Measurements from ENCODE around the gene TMEM163. TPM values are rescaled to one million over a fixed set of nuclear protein-coding genes. Genes with fewer than 3 reads are reported as not detected.
"Not testable (repeated sequence)": the region's sequence is repeated elsewhere in the genome, so short reads cannot be mapped to it uniquely, and the experiment has no call there.

Gene TMEM163
- total RNA-seq, 1 experiment from 2014 or later: 0.94 TPM

DNA sequence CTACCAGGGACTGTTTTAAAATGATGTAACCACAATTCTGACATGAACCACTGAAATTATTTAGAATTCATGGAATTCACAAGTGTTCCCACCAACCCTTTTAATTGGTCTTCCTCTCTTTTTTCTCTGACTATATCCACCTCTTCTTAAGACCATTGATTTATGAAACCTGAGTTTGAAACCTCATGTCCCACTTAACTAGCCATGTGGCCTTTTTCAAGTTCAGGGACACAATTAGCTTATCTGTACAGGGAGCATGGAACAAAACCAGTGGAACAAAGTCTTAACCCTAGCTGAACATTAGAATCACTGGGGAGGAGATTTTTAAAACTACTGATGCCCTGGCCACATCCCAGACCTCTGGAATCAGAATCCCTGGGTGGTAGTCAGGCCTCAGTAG lies 41.6 kb upstream of the TMEM163 start:
- ATAC-seq (no peak), DNase-seq (ENCODE audit: low spot score) (no peak)
- H3K27me3 Mint-ChIP-seq (ENCODE audit: low read depth): peaks cover 5% of the 10 kb centered on the region; the same call in 1 of the 2 replicates
- H3K9me3 Mint-ChIP-seq: peaks cover 18% of the 10 kb centered on the region
- no peak overlapping the region for H3K27ac Mint-ChIP-seq
- H3K4me1 Mint-ChIP-seq: no peaks in the 10 kb centered on the region
- ChIA-PET CTCF (no interaction called here), POLR2A (no interaction called here)
- H3K36me3 Mint-ChIP-seq: no peaks in the 10 kb centered on the region
- TF ChIP-seq ATF1 (CRISPR knock-in tag; IDR thresholded peaks at IDR 0.05): no peak
- TF ChIP-seq KAT7 (CRISPR knock-in tag; IDR thresholded peaks at IDR 0.05; ENCODE audit: borderline replicate concordance): no peak
- no peak for TF ChIP-seq FOXK1 (CRISPR knock-in tag; IDR thresholded peaks at IDR 0.05)
- no peak for TF ChIP-seq ZBTB21 (CRISPR knock-in tag; IDR thresholded peaks at IDR 0.05; ENCODE audit: borderline replicate concordance)
- no peak for TF ChIP-seq ZNF138 (CRISPR knock-in tag; conservative IDR thresholded peaks at IDR 0.05)
- TF ChIP-seq PREB (CRISPR knock-in tag; IDR thresholded peaks at IDR 0.05; ENCODE audit: borderline replicate concordance): no peak
- H3K4me3 Mint-ChIP-seq: no peak overlapping the region

DNA sequence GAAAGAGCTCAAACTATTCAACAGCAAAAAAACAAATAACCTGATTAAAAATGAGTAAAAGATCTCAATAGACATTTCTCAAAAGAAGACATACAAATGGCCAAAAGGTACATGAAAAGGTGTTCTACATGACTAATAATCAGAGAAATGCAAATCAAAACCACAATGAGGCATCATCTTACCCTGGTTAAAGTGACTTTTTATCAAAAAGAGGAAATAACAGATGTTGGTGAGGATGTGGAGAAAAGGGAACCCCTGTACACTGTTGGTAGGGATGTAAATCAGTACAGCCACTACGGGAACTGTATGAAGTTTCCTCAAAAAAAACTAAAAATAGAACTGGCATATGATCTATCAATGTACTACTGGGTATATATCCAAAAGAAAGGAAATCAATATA lies 39.8 kb upstream of the TMEM163 start:
- TF ChIP-seq NR3C1 (CRISPR knock-in tag; conservative IDR thresholded peaks at IDR 0.05; ENCODE audit: low read depth): no peak
- no peak for TF ChIP-seq GABPB1 (CRISPR knock-in tag; IDR thresholded peaks at IDR 0.05)
- TF ChIP-seq ELF4 (CRISPR knock-in tag; IDR thresholded peaks at IDR 0.05; ENCODE audit: low read depth): no peak
- no peak for TF ChIP-seq ZNF671 (CRISPR knock-in tag; IDR thresholded peaks at IDR 0.05)
- no peak for TF ChIP-seq IRF1 (CRISPR knock-in tag; IDR thresholded peaks at IDR 0.05)
- TF ChIP-seq FOXP4 (CRISPR knock-in tag; IDR thresholded peaks at IDR 0.05): no peak
- no peak for TF ChIP-seq KAT7 (CRISPR knock-in tag; IDR thresholded peaks at IDR 0.05; ENCODE audit: borderline replicate concordance)
- no peak for TF ChIP-seq NFATC4 (CRISPR knock-in tag; IDR thresholded peaks at IDR 0.05)
- TF ChIP-seq, protein P1, sequence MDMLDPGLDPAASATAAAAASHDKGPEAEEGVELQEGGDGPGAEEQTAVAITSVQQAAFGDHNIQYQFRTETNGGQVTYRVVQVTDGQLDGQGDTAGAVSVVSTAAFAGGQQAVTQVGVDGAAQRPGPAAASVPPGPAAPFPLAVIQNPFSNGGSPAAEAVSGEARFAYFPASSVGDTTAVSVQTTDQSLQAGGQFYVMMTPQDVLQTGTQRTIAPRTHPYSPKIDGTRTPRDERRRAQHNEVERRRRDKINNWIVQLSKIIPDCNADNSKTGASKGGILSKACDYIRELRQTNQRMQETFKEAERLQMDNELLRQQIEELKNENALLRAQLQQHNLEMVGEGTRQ (CRISPR knock-in tag; IDR thresholded peaks at IDR 0.05): no peak
- no peak for TF ChIP-seq TCF7 (CRISPR knock-in tag; IDR thresholded peaks at IDR 0.05; ENCODE audit: low read depth)
- TF ChIP-seq, protein P2, sequence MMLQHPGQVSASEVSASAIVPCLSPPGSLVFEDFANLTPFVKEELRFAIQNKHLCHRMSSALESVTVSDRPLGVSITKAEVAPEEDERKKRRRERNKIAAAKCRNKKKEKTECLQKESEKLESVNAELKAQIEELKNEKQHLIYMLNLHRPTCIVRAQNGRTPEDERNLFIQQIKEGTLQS (CRISPR knock-in tag; conservative IDR thresholded peaks at IDR 0.05): no peak
- TF ChIP-seq TEAD4 (CRISPR knock-in tag; IDR thresholded peaks at IDR 0.05): no peak
- no peak for TF ChIP-seq SP1 (CRISPR knock-in tag; conservative IDR thresholded peaks at IDR 0.05)
- no peak for TF ChIP-seq ZNF423 (CRISPR knock-in tag; IDR thresholded peaks at IDR 0.05)
- TF ChIP-seq TP53 (CRISPR knock-in tag; IDR thresholded peaks at IDR 0.05): no peak
- TF ChIP-seq FOXJ3 (CRISPR knock-in tag; IDR thresholded peaks at IDR 0.05; ENCODE audit: borderline replicate concordance): no peak
- peaks cover 4% of the 10 kb centered on the region; the same call in 1 of the 2 replicates for H3K27me3 Mint-ChIP-seq (ENCODE audit: low read depth)
- no peak overlapping the region for H3K27ac Mint-ChIP-seq
- ChIA-PET CTCF (interaction anchor here (1.2 kb wide), 1 partner anchor 298 kb away, joined by 3 read pairs; no protein-coding TSS in a partner anchor), POLR2A (no interaction called here)
- H3K4me3 Mint-ChIP-seq: no peak overlapping the region
- no peaks in the 10 kb centered on the region for H3K36me3 Mint-ChIP-seq
- DNase-seq (ENCODE audit: low spot score) (no peak), ATAC-seq (no peak)
- peaks cover 12% of the 10 kb centered on the region for H3K9me3 Mint-ChIP-seq
- no peaks in the 10 kb centered on the region for H3K4me1 Mint-ChIP-seq

GRCh38 chr2:134751981-134752380 lies 33.2 kb upstream of the TMEM163 start:
- H3K27ac Mint-ChIP-seq; H3K4me3 Mint-ChIP-seq; H3K9me3 Mint-ChIP-seq; POLR2A ChIA-PET; ATAC-seq; H3K36me3 Mint-ChIP-seq; DNase-seq (ENCODE audit: low spot score); CTCF ChIA-PET: not testable (repeated sequence)
- peaks cover 31% of the 10 kb centered on the region for H3K27me3 Mint-ChIP-seq (ENCODE audit: low read depth)
- H3K4me1 Mint-ChIP-seq: peaks cover 20% of the 10 kb centered on the region

Measured in WTC11 (cell line).